ENCODE data around the gene P3H1. TPM values are rescaled to one million over a fixed set of nuclear protein-coding genes. Genes with fewer than 3 reads are reported as not detected.
A peak's percentile ranks its signal among the peaks of the same experiment; 100 is the strongest.

The P3H1 gene
- total and polyA plus RNA-seq, 2 donors (not counting 1 experiment from before 2014, with no cell fraction given) = 42.2 to 51.3 TPM

DNA sequence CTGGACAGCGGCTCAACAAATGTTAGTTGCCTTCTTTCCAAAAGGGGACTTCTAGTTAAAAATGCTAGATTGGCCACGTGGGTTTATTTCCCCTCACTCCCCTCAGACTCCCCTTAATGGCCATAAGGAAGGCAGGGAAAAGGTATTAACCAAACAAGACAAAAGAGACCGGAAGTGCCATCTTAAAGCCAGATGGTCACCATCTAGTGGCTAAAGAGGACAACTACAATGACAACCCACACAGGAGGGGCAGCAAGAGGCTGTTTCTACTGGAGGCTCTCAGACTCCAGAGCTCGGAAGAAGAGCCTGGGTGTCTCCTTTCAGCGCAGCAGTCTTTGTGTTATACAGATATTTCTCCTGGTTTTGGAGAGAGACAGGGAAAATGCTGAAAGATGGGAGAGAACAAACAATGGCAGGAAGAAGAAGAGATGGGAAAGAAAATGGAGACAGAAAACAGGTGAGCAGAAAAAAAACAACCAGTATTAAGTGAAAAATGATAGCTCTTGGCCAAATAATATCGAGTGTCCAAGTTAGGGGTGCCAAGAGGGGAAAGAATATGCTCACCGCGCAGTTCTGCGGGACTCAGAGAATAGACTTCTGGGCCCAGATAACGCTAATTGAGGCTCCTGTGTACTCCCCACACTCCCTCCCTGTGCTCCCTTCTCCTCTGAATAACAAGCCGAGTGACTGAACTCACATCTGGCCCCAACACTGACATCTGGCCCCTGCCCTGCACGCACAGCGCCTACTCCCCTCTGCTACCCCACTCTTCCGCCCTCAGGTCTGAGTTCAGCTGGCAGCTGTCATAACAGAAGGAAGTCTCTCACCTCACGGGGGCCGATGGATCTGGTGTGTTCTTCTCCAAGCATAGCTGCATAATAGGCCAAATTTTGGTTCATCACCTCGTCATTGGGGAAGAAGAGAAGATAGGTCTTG lies 9.6 kb downstream of the P3H1 start:
- Histone ChIP-seq H3K4me1 (ENCODE audit: control insufficient read depth in 2 of 2, insufficient read depth in 2 of 2, low read length in 2 of 2) (peaks cover 15 to 16% of the 10 kb centered on the region in 2 donors), H3K9ac (ENCODE audit: low read length) (no peak overlapping the region), H3K4me3 (ENCODE audit: control extremely low read depth in 1 of 5, extremely low read depth in 1 of 5, insufficient read depth in 1 of 5, low read depth in 2 of 5, low read length in 4 of 5) (no peak overlapping the region), H2AFZ (ENCODE audit: insufficient read depth, low read depth, low read length, poor library complexity, severe bottlenecking) (no peak overlapping the region), H3K79me2 (ENCODE audit: control insufficient read depth, insufficient read depth, low read length) (peaks cover under 1% of the 10 kb centered on the region), H3K36me3 (replicated peaks in 1 of 2; ENCODE audit: control extremely low read depth in 1 of 2, control insufficient read depth in 1 of 2, extremely low read depth in 1 of 2, insufficient read depth in 2 of 2, low read length in 1 of 2) (peaks cover 21 to 47% of the 10 kb centered on the region in 2 experiments), H3K9me3 (ENCODE audit: control extremely low read depth in 1 of 3, control insufficient read depth in 2 of 3, insufficient read depth in 1 of 3, low read length in 2 of 3) (no peaks in the 10 kb centered on the region), H3K4me2 (replicated peaks; ENCODE audit: low read depth, low read length, poor library complexity, severe bottlenecking) (no peak overlapping the region), H4K20me1 (ENCODE audit: control insufficient read depth, insufficient read depth, low read length, poor library complexity, severe bottlenecking) (no peaks in the 10 kb centered on the region), H3K27ac (ENCODE audit: low read length in 2 of 2) (no peak overlapping the region), H3K27me3 (replicated peaks in 1 of 4; ENCODE audit: control extremely low read depth in 1 of 4, control insufficient read depth in 3 of 4, insufficient read depth in 4 of 4, low read length in 3 of 4) (no peaks in the 10 kb centered on the region)
- Mint-ChIP-seq H3K9me3 (ENCODE audit: insufficient read depth) (no peaks in the 10 kb centered on the region), H3K4me1 (peaks cover 12% of the 10 kb centered on the region), H3K27ac (peak overlapping the region; percentile 66), H3K4me3 (no peak overlapping the region), H3K27me3 (no peaks in the 10 kb centered on the region)
- WGBS (ENCODE audit: insufficient coverage) = 93% methylated on average over 11 of the region's 17 CpGs
- peak; percentile 36 for ATAC-seq (ENCODE audit: low read depth)
- POLR2A ChIA-PET = no interaction called here
- DNase-seq = peak; percentile 53
- TF ChIP-seq EZH2 (IDR thresholded peaks at IDR 0.05; ENCODE audit: borderline replicate concordance, insufficient read depth, low read depth, low read length, poor library complexity, severe bottlenecking) (no peak), CTCF (IDR thresholded peaks at IDR 0.05) (peak; percentile 69)
- intact Hi-C loops (cut with micrococcal nuclease) = loop anchor here (1.0 kb wide), 1 partner anchor 179 kb away; no protein-coding TSS in a partner anchor
- CTCF ChIA-PET = interaction anchor here (0.6 to 1.8 kb wide), 7 partner anchors 10 to 507 kb away, joined by 3 to 7 read pairs (median 4); partner anchors contain the start of genes C1orf50 and P3H1

DNA sequence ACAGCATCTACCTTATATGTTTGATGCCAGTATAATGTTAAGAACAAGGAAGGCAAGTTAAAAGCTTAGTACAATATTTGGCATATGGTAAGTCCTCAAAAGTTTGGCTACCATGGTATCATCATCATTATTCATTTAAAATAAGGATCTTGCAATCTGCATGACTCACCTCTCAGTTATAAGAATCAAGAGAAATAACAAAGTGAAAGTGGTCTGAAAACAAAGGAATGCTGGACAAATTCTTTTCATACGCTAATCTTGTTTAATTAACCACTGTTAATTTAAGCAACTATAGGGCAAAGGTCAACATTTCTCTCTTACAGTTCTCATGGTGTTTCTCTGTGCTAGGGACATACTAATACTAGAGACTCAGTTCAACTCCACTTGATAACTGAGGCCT lies 13.8 kb downstream of the P3H1 start:
- Histone ChIP-seq H3K9me3 (ENCODE audit: control extremely low read depth in 1 of 3, control insufficient read depth in 2 of 3, insufficient read depth in 1 of 3, low read length in 2 of 3) (peaks cover 0 to 3% (median 0%) of the 10 kb centered on the region in 3 donors), H3K36me3 (replicated peaks in 1 of 2; ENCODE audit: control extremely low read depth in 1 of 2, control insufficient read depth in 1 of 2, extremely low read depth in 1 of 2, insufficient read depth in 2 of 2, low read length in 1 of 2) (peaks cover 24 to 60% of the 10 kb centered on the region in 2 experiments), H3K4me3 (ENCODE audit: control extremely low read depth in 1 of 5, extremely low read depth in 1 of 5, insufficient read depth in 1 of 5, low read depth in 2 of 5, low read length in 4 of 5) (no peak overlapping the region), H2AFZ (ENCODE audit: insufficient read depth, low read depth, low read length, poor library complexity, severe bottlenecking) (no peak overlapping the region), H3K79me2 (ENCODE audit: control insufficient read depth, insufficient read depth, low read length) (no peaks in the 10 kb centered on the region), H3K27ac (ENCODE audit: low read length in 2 of 2) (no peak overlapping the region), H3K27me3 (replicated peaks in 1 of 4; ENCODE audit: control extremely low read depth in 1 of 4, control insufficient read depth in 3 of 4, insufficient read depth in 4 of 4, low read length in 3 of 4) (no peaks in the 10 kb centered on the region), H3K4me2 (replicated peaks; ENCODE audit: low read depth, low read length, poor library complexity, severe bottlenecking) (no peak overlapping the region), H3K9ac (ENCODE audit: low read length) (no peak overlapping the region), H4K20me1 (ENCODE audit: control insufficient read depth, insufficient read depth, low read length, poor library complexity, severe bottlenecking) (no peaks in the 10 kb centered on the region), H3K4me1 (ENCODE audit: control insufficient read depth in 2 of 2, insufficient read depth in 2 of 2, low read length in 2 of 2) (no peaks in the 10 kb centered on the region)
- Mint-ChIP-seq H3K9me3 (ENCODE audit: insufficient read depth) (peaks cover 2% of the 10 kb centered on the region), H3K27ac (no peak overlapping the region), H3K4me3 (no peak overlapping the region), H3K27me3 (no peaks in the 10 kb centered on the region), H3K4me1 (peaks cover 4% of the 10 kb centered on the region)
- CTCF ChIA-PET = interaction anchor here (0.9 to 1.5 kb wide), 2 partner anchors 13 to 175 kb away, joined by 4 read pairs; partner anchors contain the start of gene P3H1
- ATAC-seq (ENCODE audit: low read depth) (no peak), DNase-seq (no peak)
- POLR2A ChIA-PET = no interaction called here
- WGBS (ENCODE audit: insufficient coverage) = no CpG with 5 or more reads among the region's 1 CpG
- intact Hi-C loops (cut with micrococcal nuclease) = no loop called here
- TF ChIP-seq EZH2 (IDR thresholded peaks at IDR 0.05; ENCODE audit: borderline replicate concordance, insufficient read depth, low read depth, low read length, poor library complexity, severe bottlenecking) (no peak), CTCF (IDR thresholded peaks at IDR 0.05) (no peak)

Measured in B cell (primary cell).